GM12875 (cell line): ENCODE measurements around the gene NR3C1.

Experiments used
- H3K4me3 ChIP-seq: one replicate; pipeline ENCODE4 v1.5.1; 2011; ENCODE audit warnings: low read depth, low read length, control low read depth
- TF ChIP-seq, protein P1 (sequence below): IDR thresholded peaks from 2 replicates; pipeline ENCODE4 v1.5.1; 2011; ENCODE audit warnings: low read depth, mild to moderate bottlenecking, control low read depth, inconsistent platforms, low read length, moderate library complexity, borderline replicate concordance; ENCODE audit not compliant: insufficient read depth

Gene NR3C1

DNA sequence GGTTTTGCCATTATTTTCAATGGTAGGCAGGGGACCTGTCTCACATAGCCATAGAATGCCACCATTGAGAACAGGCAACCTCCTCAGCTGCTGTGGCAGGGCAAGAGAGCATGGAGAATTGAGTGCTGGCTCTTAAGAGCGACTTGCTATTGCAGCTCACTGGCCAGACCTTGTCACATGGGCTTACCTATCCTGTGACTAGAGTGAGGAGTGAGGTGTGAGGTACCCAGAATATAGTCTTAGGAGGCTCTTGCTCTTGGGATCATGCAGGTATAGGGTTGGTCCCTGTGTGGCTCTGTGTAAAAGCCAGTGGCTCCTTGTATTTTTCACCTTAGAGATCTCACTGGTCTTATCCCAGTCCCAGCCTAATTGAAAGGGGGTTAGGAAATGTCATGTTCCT lies 39.8 kb upstream of the NR3C1 start:
- TF ChIP-seq, protein P1, sequence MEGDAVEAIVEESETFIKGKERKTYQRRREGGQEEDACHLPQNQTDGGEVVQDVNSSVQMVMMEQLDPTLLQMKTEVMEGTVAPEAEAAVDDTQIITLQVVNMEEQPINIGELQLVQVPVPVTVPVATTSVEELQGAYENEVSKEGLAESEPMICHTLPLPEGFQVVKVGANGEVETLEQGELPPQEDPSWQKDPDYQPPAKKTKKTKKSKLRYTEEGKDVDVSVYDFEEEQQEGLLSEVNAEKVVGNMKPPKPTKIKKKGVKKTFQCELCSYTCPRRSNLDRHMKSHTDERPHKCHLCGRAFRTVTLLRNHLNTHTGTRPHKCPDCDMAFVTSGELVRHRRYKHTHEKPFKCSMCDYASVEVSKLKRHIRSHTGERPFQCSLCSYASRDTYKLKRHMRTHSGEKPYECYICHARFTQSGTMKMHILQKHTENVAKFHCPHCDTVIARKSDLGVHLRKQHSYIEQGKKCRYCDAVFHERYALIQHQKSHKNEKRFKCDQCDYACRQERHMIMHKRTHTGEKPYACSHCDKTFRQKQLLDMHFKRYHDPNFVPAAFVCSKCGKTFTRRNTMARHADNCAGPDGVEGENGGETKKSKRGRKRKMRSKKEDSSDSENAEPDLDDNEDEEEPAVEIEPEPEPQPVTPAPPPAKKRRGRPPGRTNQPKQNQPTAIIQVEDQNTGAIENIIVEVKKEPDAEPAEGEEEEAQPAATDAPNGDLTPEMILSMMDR: no peak
- H3K4me3 ChIP-seq: no peak overlapping the region

DNA sequence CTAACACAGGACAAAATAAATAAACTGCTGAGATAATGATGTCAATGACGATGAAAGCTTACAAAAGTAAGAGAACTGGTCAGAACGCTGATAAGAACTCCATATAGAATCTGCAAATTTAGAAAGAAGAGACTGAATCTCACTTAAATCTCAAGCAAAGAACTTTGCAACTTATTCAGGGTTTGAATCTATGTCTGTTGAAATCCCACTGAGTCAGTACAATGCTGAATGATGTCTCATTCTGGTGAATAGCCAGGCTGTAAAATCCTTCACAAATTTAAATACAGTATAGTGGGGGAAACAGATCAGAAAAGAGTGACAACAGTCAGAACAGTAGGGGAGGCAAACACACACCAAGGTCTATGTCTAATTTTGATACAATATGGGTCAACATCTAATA lies 38.9 kb upstream of the NR3C1 start:
- TF ChIP-seq, protein P1: no peak
- no peak overlapping the region for H3K4me3 ChIP-seq

DNA sequence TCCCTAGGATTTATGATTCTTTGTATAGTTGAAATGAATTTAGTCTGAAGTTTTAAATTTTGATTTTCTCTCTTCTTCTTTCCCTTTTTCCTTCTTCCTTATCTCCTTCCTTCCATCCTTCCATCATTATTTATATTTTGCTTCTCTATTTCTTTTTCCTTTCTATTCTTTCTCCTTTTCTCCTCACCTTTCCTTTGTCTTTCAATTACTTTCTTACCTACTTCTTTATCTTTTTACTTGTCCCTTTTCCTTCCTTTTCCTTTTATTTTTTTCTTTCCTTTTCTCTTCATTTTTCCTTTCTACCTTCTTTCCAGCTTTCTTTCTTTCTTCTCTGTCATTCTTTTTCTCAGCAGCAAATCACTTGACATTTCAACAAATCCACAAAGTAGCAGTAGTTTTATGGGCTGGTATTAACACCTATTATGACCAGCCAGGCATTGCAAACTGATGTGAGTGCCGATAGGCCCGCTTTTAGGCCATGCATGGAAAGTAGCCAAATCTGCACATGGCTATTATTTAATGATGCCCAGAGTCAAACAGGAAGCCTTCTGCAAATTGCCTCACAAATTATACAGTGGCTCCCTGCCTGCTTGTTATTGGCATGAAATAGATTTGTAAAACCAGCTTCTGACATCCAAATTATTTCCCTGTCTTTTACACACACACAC lies 37.1 kb upstream of the NR3C1 start:
- TF ChIP-seq, protein P1: no peak

DNA sequence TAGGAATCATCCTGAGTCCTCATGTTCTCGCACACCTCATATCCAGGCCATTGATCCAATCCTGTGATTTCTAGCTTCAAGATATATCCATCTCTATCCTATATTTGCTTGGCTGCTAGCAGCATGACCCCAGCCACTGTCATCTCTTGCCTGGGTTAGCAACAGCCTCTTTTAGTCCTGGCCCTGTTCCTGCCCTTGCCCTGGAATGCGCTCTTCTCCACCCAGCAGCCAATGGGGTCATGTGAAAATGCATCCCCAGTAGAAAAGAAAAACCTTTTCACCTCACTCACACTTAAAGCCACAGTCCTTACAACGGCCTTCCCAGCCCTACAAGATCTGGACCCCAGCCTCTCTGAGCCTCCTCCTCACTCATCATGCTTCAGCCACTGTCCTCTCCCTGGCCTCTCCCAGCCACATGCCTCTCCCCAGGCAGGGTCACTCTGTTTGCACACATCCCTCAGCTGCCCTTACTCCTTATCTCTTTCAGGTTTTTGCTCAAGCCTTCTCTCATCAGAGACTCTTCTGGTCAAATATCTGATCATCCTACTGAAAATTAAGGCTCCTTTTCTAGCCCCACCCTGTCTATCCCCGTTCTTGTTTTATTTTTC lies 34.3 kb upstream of the NR3C1 start:
- H3K4me3 ChIP-seq: no peak overlapping the region
- TF ChIP-seq, protein P1: no peak

More for the DNA sequence above, 37.1 kb upstream of the NR3C1 start:
- H3K4me3 ChIP-seq: no peak overlapping the region

DNA sequence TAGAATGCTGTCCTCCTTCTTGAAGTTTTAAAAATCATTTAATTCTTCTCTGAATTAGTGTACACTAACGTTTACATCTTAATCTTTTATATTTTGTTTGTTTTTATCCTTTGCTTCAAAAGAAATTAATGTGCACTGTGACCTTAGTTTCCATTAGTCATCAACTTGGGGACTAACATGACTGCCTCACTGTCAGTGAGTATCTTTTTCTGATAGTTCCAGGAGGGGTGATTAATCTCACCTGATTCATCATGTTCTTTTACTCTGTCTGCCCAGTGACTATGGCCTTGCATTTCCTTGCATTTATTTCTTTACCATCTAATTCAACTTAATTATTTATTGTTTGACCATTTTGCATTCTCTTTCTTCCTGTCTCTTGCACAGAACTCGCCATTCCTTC lies 33.4 kb upstream of the NR3C1 start:
- H3K4me3 ChIP-seq: no peak overlapping the region
- TF ChIP-seq, protein P1: no peak

DNA sequence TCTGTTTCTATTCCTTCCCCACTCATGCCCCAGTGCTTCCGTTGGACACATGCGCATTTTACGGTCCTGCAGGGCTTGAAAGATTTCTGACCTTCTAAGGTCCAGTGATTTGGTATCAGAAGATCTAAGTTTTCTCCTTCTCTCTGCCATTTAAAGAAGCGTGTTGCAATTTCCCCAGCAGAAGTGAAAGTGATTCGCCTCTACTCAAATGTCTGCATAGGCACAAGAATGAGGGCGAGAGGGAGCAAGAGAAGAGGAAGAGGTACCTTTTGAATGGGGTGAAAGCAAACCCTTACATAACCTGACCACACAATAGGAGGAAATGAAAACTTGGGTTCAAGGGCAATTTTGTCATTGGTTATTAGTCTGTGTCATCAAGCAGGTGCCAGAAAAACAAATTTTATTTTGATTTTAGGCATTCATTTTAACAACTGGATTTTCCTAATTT lies 31.7 kb upstream of the NR3C1 start:
- TF ChIP-seq, protein P1: no peak
- peak overlapping the region; percentile 8 for H3K4me3 ChIP-seq

DNA sequence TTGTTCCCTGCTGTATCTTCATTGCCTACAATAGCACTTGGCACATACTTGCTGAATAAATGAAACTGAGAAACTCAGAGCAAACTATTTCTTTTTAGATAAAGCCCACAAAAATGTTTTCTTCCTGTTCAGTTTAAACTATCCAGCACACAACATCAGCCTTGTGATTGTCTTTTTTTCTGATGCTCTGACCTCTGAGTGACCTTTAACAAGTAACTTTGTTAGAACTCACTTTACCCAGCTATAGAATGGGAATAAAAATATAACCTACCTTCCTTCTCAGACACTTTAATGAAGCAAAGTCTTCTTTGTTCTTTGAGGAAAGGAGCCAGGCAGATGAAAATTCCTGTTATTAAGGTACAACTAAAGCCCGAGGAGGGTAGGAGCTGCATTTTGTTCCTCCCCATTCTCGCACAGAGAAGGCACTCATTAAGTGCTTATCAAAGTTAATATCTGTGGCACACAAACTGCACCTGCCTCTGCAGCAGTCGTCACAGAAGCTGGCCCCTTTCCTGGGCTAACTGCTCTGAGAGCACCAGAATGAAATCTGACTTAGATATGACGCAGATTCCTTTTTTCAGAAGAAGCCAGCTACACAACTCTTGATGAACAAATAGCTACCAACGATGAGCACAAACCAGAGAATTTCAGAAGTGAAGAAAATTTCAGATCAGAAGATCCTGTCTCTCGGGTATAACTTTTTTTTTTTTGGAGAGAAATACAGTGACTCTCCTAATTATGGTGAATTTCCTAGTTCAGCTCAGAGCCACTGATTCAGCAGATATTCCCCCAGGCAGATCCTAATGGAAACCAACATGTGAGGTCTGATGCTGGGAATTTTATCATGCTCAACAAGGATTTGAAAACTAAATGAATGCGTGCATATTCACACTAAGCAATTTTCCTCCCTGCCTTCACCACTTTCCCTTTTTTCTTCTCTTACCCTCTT lies 31.0 kb upstream of the NR3C1 start:
- TF ChIP-seq, protein P1: no peak
- peak overlapping the region; percentile 8 for H3K4me3 ChIP-seq
